OCI-LY1 (cell line): ENCODE measurements around the gene TRAPPC12.
"Not testable (repeated sequence)": the region's sequence is repeated elsewhere in the genome, so short reads cannot be mapped to it uniquely, and the experiment has no call there.

Experiments
- H2AFZ ChIP-seq: fragments of 200-600 bp; sonication (generic), shearing (Covaris generic); 2 replicates; pipeline ENCODE4 v1.6.0; 2014; ENCODE audit warnings: antibody characterized with exemption, mild to moderate bottlenecking, low read length
- H3F3A ChIP-seq: fragments of 200-600 bp; sonication (generic), shearing (Covaris generic); 2 replicates; pipeline ENCODE4 v1.6.0; 2014; ENCODE audit warnings: mild to moderate bottlenecking, antibody characterized with exemption, low read length, moderate library complexity; ENCODE audit not compliant: insufficient read depth
- H3K27ac ChIP-seq: fragments of 200-600 bp; sonication (generic); 2 replicates; pipeline ENCODE4 v1.5.1; 2014; ENCODE audit warnings: low read length, mixed run types, mild to moderate bottlenecking, low read depth; ENCODE audit not compliant: poor library complexity, severe bottlenecking
- H3K27me3 ChIP-seq: fragments of 200-600 bp; sonication (generic); 2 replicates; pipeline ENCODE4 v1.6.0; 2014; ENCODE audit warnings: antibody characterized with exemption, mild to moderate bottlenecking, low read length, moderate library complexity; ENCODE audit not compliant: insufficient read depth
- H3K36me3 ChIP-seq: fragments of 200-600 bp; sonication (generic); 2 replicates; pipeline ENCODE4 v1.6.1; 2014; ENCODE audit warnings: mild to moderate bottlenecking, antibody characterized with exemption, low read length, moderate library complexity, mixed read lengths; ENCODE audit not compliant: insufficient read depth
- H3K4me1 ChIP-seq: fragments of 200-600 bp; sonication (generic); 2 replicates; pipeline ENCODE4 v1.5.1; 2014; ENCODE audit warnings: mild to moderate bottlenecking, low read length, moderate library complexity; ENCODE audit not compliant: insufficient read depth, severe bottlenecking
- H3K4me2 ChIP-seq: fragments of 200-600 bp; sonication (generic), shearing (Covaris generic); 2 replicates; pipeline ENCODE4 v1.6.1; 2014; ENCODE audit warnings: low read length
- H3K4me3 ChIP-seq: fragments of 200-600 bp; sonication (generic); 2 replicates; pipeline ENCODE4 v1.5.1; 2014; ENCODE audit warnings: low read length, low read depth, mild to moderate bottlenecking, mixed read lengths; ENCODE audit not compliant: poor library complexity, severe bottlenecking
- H3K79me2 ChIP-seq: fragments of 200-600 bp; shearing (Covaris generic); 2 replicates; pipeline ENCODE4 v1.6.1; 2016; ENCODE audit warnings: mixed run types, low read length, mixed read lengths; ENCODE audit not compliant: insufficient read depth
- H3K9ac ChIP-seq: fragments of 200-600 bp; sonication (generic), shearing (Covaris generic); 2 replicates; pipeline ENCODE4 v1.6.1; 2014; ENCODE audit warnings: mild to moderate bottlenecking, low read length, mixed read lengths
- H3K9me2 ChIP-seq: fragments of 200-600 bp; sonication (generic), shearing (Covaris generic); 2 replicates; pipeline ENCODE4 v1.6.1; 2014; ENCODE audit warnings: low read depth, mild to moderate bottlenecking, low read length, mixed read lengths
- H3K9me3 ChIP-seq: fragments of 200-600 bp; shearing (Covaris generic); 2 replicates; pipeline ENCODE4 v1.6.1; 2014; ENCODE audit warnings: low read length, mixed read lengths
- H4K20me1 ChIP-seq: fragments of 200-600 bp; sonication (generic), shearing (Covaris generic); 2 replicates; pipeline ENCODE4 v1.6.0; 2016; ENCODE audit warnings: mild to moderate bottlenecking, low read length; ENCODE audit not compliant: insufficient read depth
- CTCF ChIP-seq: fragments of 200-600 bp; sonication (generic), shearing (Covaris generic); IDR thresholded peaks from 2 replicates; pipeline ENCODE4 v1.5.1; 2017; ENCODE audit warnings: mild to moderate bottlenecking, antibody characterized with exemption, low read length, moderate library complexity, mixed read lengths
- EZH2 ChIP-seq: fragments of 200-600 bp; sonication (generic), shearing (Covaris generic); IDR thresholded peaks from 2 replicates; pipeline ENCODE4 v1.8.0; 2017; ENCODE audit warnings: borderline replicate concordance, mixed run types, mild to moderate bottlenecking, antibody characterized with exemption, low read length, moderate library complexity, mixed read lengths

TRAPPC12 gene

DNA sequence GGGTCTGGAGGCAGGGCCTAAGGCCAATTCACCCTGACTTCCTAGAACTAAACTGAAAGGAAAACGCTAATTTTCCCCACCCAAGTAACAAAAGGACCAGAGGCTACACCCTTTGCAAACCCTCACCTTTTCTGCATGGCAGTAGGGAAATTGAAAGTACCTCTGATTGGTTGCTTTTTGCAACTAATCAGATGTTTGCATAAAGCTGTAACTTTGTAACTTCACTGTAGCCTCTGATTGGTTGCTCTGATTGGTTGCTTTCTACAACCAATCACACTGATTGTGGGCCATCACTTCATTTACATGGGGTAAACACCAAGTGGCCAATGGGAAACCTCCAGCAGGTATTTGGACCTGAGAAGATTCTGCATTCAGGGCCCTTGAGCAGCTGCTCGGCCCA is 22.7 kb upstream of the TRAPPC12 start:
- no peaks in the 10 kb centered on the region for H4K20me1 ChIP-seq
- H3K79me2 ChIP-seq, result peaks cover 18% of the 10 kb centered on the region
- no peak overlapping the region for H3K4me3 ChIP-seq
- H3K27me3 ChIP-seq, result no peaks in the 10 kb centered on the region
- H3K9me3 ChIP-seq, result no peaks in the 10 kb centered on the region
- H3F3A ChIP-seq, result no peaks in the 10 kb centered on the region
- no peak overlapping the region for H3K4me2 ChIP-seq
- H3K4me1 ChIP-seq, result peaks cover 14% of the 10 kb centered on the region
- no peaks in the 10 kb centered on the region for H3K9me2 ChIP-seq
- no peak overlapping the region for H2AFZ ChIP-seq
- no peak for TF ChIP-seq EZH2
- no peak for TF ChIP-seq CTCF
- no peak overlapping the region for H3K9ac ChIP-seq
- H3K27ac ChIP-seq, result peak overlapping the region; percentile 35
- peaks cover 33% of the 10 kb centered on the region for H3K36me3 ChIP-seq

GRCh38 chr2:3357446-3357845 is 22.0 kb upstream of the TRAPPC12 start:
- H3K79me2 ChIP-seq, result peaks cover 18% of the 10 kb centered on the region
- H3K9ac ChIP-seq, H3K27me3 ChIP-seq, H2AFZ ChIP-seq, H3K4me2 ChIP-seq, H3K9me3 ChIP-seq, H3K4me3 ChIP-seq, H3K9me2 ChIP-seq, H3F3A ChIP-seq, H4K20me1 ChIP-seq: not testable (repeated sequence)
- H3K36me3 ChIP-seq, result peaks cover 29% of the 10 kb centered on the region
- peak overlapping the region; percentile 35 for H3K27ac ChIP-seq
- peaks cover 16% of the 10 kb centered on the region for H3K4me1 ChIP-seq

DNA sequence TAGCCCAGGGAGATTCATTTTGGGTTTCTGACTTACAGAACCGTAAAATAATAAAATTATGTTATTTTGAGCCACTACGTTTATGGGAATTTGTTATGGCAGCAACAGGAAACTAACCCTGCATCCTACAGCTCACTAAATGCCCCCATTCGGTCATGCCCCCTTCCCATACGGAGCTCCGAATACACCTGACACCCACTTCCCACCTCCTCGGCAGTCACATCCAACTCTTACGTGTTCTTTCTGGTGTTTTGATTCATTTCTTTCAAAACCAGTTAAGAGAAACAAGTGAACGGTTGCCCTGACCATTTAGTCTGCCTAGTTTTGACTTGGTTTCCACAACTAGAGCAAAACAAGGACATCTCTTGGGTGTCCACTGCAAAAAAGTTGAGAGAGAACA is 21.6 kb upstream of the TRAPPC12 start:
- peaks cover 24% of the 10 kb centered on the region for H3K36me3 ChIP-seq
- H4K20me1 ChIP-seq, result no peaks in the 10 kb centered on the region
- no peaks in the 10 kb centered on the region for H3K27me3 ChIP-seq
- TF ChIP-seq EZH2, result no peak
- TF ChIP-seq CTCF, result no peak
- H3K9ac ChIP-seq, result no peak overlapping the region
- no peaks in the 10 kb centered on the region for H3F3A ChIP-seq
- no peak overlapping the region for H3K4me3 ChIP-seq
- peak overlapping the region; percentile 35 for H3K27ac ChIP-seq
- no peak overlapping the region for H3K4me2 ChIP-seq
- peaks cover 20% of the 10 kb centered on the region for H3K4me1 ChIP-seq
- peaks cover 20% of the 10 kb centered on the region for H3K79me2 ChIP-seq
- no peak overlapping the region for H2AFZ ChIP-seq
- no peaks in the 10 kb centered on the region for H3K9me3 ChIP-seq
- H3K9me2 ChIP-seq, result no peaks in the 10 kb centered on the region

DNA sequence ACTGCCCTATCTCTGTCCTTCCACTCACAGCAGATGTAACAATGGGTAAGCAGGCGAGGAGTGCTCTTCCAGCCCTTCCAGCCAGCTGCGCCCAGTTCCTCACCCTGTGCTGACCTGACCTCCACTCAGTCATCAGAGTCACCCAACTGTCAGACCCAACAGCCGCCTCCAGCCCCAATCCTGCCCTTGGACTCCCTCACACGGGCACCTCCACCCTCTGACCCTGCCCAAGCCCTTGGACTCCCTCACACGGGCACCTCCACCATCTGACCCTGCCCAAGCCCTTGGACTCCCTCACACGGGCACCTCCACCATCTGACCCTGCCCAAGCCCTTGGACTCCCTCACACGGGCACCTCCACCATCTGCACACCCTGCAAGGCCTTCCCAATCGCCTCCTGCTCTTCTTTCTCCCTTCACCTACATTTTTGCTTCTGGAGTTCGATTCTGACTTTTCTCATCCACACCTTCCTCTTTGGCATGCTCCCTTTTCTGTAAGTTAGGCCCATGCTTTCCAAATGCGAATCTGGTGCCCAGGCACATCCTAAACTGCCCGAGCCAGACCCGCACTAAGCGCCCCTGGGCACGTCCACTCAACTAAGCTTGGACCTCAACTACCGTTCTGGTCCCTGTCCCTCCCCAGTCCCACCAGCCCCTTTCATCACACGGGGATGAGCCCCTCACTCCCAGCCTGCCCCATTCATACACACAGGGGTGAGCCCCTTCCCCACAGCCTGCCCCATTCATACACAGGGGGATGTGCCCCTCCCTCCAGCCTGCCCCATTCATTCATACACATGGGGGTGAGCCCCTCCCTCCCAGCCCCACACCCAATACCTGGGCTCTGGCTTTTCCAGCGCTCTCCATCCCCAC is 17.7 kb upstream of the TRAPPC12 start:
- H3F3A ChIP-seq, result no peaks in the 10 kb centered on the region
- no peaks in the 10 kb centered on the region for H3K27me3 ChIP-seq
- no peak overlapping the region for H2AFZ ChIP-seq
- no peak overlapping the region for H3K9ac ChIP-seq
- no peaks in the 10 kb centered on the region for H3K9me3 ChIP-seq
- no peak overlapping the region for H3K27ac ChIP-seq
- peaks cover 37% of the 10 kb centered on the region for H3K79me2 ChIP-seq
- H3K4me3 ChIP-seq, result no peak overlapping the region
- peaks cover 22% of the 10 kb centered on the region for H3K4me1 ChIP-seq
- H3K4me2 ChIP-seq, result no peak overlapping the region
- no peaks in the 10 kb centered on the region for H4K20me1 ChIP-seq
- no peak for TF ChIP-seq CTCF
- TF ChIP-seq EZH2, result no peak
- H3K9me2 ChIP-seq, result no peaks in the 10 kb centered on the region
- no peaks in the 10 kb centered on the region for H3K36me3 ChIP-seq
